Neural progenitor cell (in vitro differentiated cells): ENCODE data around the gene MYL11.

Experiments
- CTCF ChIP-seq: fragments of 200-600 bp; sonication (generic); IDR thresholded peaks from 2 replicates; pipeline ENCODE4 v1.5.1; 2017; ENCODE audit warnings: antibody characterized with exemption, mild to moderate bottlenecking
- EZH2 ChIP-seq: fragments of 200-600 bp; sonication (generic); IDR thresholded peaks from 2 replicates; pipeline ENCODE4 v1.6.1; 2017; ENCODE audit warnings: antibody characterized with exemption, mild to moderate bottlenecking, moderate library complexity

GRCh38 chr16:30335598-30336474, 38.8 kb upstream of the MYL11 start:
- TF ChIP-seq CTCF (no peak), EZH2 (no peak)
